Ramos (cell line): ENCODE measurements around the gene AXIN2.
"Not testable (repeated sequence)": the region's sequence is repeated elsewhere in the genome, so short reads cannot be mapped to it uniquely, and the experiment has no call there.

ENCODE experiments used
- in situ Hi-C: fragments of 300-500 bp; cut with MboI; formaldehyde crosslinking; loops from one replicate; pipeline ENCODE4 v1.14.3; 2022; ENCODE audit warnings: low sequenced_read_pairs; ENCODE audit not compliant: unreplicated experiment

AXIN2 gene

DNA sequence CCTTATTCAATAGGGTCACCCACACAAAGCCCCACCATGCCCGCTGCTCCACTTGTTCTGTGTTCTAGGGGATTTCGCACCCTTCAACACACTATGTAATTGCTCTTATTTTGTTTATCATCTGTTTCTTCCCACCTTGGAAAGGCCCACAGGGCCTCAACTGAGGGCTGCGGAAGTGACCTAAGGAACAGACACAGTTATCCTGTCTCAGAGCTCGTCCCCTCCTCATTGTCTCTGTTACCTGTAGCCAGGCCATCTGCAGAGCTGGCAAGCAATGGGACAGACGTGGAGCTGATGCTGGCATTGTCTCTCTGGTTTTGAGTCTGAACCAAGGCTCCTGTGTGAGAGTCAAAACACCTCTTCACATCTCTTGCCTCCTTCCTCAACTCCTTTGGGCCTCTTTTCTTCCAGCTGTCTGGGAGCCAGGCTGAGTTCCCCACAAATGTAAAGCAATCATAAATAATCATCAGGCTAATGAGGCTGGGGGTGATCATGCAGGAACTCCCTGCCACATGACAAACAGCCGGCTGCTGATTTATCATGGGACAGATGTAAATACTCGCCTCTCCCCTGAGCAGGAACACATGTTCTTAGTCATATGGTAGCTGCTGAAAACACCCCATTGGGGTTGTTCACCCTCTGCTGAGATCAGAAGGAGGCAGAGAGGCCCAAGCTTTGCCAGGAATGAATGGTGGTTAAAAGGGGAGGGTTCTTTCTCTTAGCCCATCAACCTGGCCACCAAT is 71.9 kb downstream of the AXIN2 start:
- in situ Hi-C loops: no loop called here

DNA sequence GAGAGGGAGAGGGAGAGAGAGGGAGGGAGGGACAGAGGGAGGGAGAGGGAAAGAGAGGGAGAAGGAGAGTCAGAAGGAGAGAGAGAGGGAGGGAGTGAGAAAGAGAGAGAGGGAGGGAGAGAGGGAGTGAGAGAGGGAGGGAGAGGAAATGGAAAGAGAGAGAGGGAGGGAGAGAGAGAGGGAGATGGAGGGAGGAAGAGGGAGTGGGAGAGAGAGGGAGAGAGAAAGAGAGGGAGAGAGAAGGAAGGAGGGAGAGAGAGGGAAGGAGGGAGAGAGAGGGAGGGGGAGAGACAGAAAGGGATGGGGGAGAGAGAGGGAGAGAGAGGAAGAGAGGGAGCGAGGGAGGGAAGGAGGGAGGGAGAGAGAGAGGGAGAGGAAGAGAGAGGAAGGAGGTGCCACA is 72.8 kb downstream of the AXIN2 start:
- in situ Hi-C loops: no loop called here

DNA sequence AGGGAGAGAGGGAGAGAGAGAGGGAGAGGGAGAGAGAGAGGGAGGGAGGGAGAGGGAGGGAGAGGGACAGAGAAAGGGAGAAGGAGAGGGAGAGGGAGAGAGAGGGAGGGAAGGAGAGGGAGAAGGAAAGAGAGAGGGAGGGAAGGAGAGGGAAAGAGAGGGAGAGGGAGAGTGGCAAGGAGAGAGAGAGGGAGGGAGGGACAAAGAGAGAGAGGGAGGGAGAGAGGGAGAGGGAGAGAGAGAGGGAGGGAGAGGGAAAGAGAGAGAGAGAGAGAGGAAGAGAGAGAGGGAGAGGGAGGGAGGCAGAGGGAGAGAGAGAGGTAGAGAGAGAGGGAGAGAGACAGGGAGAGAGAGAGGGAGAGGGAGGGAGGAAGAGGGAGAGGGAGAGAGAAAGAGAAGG is 73.5 kb downstream of the AXIN2 start:
- in situ Hi-C loops: no loop called here

DNA sequence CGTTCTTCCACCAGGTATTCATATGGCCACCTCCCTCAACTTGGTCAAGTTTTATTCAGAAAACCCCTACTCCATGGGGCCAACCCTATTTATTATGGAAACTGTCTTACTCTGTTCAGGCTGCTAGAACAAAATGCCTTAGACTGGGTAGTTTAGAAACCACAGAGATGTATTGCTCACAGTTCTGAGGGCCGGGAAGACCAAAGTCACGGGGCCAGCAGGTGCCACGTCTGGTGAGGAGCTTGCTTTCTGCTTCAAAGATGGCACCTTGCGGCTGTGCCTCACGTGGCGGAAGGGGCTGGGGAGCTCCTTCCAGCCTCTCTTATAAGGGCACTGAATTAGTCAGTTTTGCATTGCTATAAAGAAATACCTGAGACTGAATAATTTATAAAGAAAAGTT is 74.3 kb downstream of the AXIN2 start:
- in situ Hi-C loops: no loop called here

DNA sequence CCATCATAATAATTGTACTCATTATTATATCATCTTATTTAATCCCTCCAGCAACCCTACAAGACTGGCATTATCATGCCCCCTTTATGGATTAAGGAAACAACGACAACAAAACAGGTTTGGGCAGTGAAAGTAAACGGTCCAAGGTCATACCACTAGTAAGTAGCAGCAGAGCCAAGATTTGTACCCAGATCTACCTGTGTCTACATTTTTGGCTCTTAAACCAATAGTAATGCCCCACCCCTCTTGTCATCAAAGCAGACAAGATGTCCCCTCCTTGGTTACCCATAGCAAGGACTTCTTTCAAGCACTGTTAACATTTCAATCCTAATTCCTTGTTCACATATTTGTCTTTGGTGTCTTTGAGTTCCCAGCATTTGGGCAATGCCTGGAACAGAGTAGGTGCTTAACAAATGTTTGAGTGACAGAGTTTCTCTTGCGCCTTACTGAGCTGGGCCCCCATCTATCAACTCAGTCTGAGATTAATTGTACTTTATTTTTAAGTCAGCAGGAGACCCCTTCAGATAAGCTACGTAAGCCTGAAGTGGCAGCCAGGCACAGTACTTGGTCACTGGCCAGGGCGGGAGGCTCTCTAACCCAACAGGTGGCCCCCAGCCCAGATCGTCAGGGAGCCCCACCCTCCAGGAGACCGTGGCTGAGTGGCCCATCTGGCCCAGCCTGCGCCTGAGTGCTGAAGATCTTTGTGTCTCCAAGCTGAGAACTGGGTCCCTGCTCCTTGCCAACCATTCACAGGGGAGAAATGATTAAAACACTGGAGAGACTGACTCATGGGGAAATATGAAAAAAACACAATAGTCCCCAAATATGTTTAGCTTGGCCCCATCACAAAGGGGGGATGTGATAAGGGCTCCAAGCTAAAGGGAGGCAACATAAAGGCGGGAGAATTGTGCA is 75.8 kb downstream of the AXIN2 start:
- in situ Hi-C loops: no loop called here

DNA sequence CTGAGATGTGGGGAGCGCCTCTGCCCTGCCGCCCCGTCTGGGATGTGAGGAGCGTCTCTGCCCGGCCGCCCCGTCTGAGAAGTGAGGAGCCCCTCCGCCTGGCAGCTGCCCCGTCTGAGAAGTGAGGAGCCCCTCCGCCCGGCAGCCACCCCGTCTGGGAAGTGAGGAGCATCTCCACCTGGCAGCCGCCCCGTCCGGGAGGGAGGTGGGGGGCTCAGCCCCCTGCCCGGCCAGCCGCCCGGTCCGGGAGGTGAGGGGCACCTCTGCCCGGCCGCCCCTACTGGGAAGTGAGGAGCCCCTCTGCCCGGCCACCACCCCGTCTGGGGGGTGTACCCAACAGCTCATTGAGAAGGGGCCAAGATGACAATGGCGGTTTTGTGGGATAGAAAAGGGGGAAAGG is 77.0 kb downstream of the AXIN2 start:
- in situ Hi-C loops: not testable (repeated sequence)

DNA sequence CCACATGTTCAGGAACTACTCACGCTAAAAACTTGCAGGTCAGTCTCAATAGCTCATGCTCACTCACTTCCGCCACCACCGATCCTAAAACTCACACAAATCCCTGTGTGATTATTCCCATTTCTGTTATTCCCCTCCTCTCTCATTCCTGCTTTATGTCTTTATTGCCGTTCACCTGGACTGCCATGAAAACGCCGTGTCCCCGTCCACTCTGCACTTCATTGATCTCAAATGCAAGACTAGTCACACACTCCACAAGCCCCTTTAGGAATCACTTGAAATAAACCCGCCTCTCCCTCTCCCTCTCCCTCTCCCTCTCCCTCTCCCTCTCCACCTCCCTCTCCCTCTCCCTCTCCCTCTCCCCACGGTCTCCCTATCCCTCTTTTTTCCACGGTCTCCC is 78.0 kb downstream of the AXIN2 start:
- in situ Hi-C loops: no loop called here

DNA sequence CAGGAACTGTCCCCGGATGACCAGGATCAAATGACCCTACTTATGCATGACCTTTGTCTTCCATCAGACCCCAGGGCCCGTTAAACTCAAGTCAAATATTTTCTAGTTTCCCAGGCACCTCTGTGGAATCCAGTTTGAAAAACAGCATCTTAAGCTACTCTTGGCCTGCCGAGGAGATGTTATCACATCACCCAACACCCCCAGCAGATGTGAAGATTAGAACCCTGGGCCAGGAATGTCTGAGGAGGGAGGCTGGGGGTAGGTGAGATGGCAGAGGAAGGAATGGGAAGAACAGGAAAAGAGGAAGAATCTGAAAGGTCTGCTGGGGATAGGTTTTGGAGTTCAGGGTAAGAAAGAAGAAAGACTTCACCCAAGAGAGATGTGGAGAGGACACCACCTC is 79.2 kb downstream of the AXIN2 start:
- in situ Hi-C loops: no loop called here

DNA sequence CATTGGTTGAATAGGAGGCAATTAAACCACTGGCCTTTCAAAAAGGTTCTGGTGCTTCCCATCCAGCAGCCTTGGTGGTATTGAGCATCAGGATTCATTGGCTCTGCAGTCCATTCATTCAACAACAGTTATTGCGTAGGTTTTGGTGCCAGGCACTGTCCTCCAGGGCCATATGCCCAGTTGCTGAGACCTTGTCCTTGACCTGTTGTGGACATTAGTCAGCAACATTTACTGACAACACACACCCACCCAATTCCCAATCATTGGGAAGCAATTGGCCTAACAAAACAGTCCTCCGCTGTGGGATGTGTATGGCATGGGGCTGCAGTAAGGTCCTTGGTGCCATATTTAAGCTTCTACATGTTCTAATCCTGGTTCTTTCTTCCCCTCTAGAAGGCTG is 82.2 kb downstream of the AXIN2 start:
- in situ Hi-C loops: no loop called here
